Endothelial cell of umbilical vein (primary cell): ENCODE results near the gene TSEN54. TPM values are rescaled to one million over a fixed set of nuclear protein-coding genes. Genes with fewer than 3 reads are reported as not detected.

Source experiments
- BruUV-seq: library from RNA; stranded (reverse); fragments of 400-500 nt; replicated peaks from 2 replicates; lab custom pipeline; 2021; lab: Mats Ljungman, UMichigan
- CTCF ChIA-PET: fragments of 300-600, 350-600 bp; sonication (Branson Sonifier 250); formaldehyde crosslinking; loops from one replicate; lab custom pipeline; 2021; ENCODE audit warnings: antibody characterized with exemption, inconsistent platforms; lab: Charles Lee
- POLR2A ChIA-PET: fragments of 300-600, 350-600 bp; sonication (Branson Sonifier 250); formaldehyde crosslinking; loops from one replicate; lab custom pipeline; 2021; ENCODE audit warnings: antibody characterized with exemption, inconsistent platforms; lab: Charles Lee
- DNase-seq: peaks from one replicate; pipeline ENCODE4 v3.0.0-alpha.2; 2011; ENCODE audit warnings: low read depth, low spot score
- FAIRE-seq: peaks from 2 replicates; lab custom pipeline; 2011; peaks lifted over from hg19 to GRCh38; lab: Jason Lieb, UNC
- H2AFZ ChIP-seq: 2 replicates; pipeline ENCODE4 v1.6.0; 2012; ENCODE audit warnings: low read depth, low read length, control low read depth, inconsistent platforms
- H3K27ac ChIP-seq: 2 replicates; pipeline ENCODE4 v1.5.1; 2011; ENCODE audit warnings: low read depth, mild to moderate bottlenecking, control low read depth, low read length, moderate library complexity; ENCODE audit not compliant: insufficient read depth
- H3K27me3 ChIP-seq, 2 experiments: 2 replicates each; pipeline versions ENCODE4 v1.6.0 to v1.6.1; 2011; ENCODE audit warnings: low read length in 2 of 2, mixed read lengths in 1 of 2; ENCODE audit not compliant: control insufficient read depth in 2 of 2, insufficient read depth in 2 of 2
- H3K36me3 ChIP-seq, 2 experiments: 2 replicates in 1 of 2; 3 replicates in 1 of 2; pipeline ENCODE4 v1.5.1; 2011; ENCODE audit warnings: low read length in 2 of 2, mild to moderate bottlenecking in 1 of 2, moderate library complexity in 1 of 2; ENCODE audit not compliant: control insufficient read depth in 2 of 2, insufficient read depth in 2 of 2; ENCODE audit errors: extremely low read depth in 1 of 2
- H3K4me1 ChIP-seq: 3 replicates; pipeline ENCODE4 v1.5.1; 2011; ENCODE audit warnings: mild to moderate bottlenecking, low read length; ENCODE audit not compliant: control insufficient read depth, insufficient read depth; ENCODE audit errors: extremely low read depth
- H3K4me2 ChIP-seq: 2 replicates; pipeline ENCODE4 v1.6.1; 2011; ENCODE audit warnings: low read length, control low read depth, mixed read lengths; ENCODE audit not compliant: insufficient read depth
- H3K4me3 ChIP-seq, 3 experiments: fragments of 200-600 bp in 1 of 3; sonication (generic), shearing (Covaris generic) in 1 of 3; replicated peaks in 1 of 3; 2 replicates each; pipeline ENCODE4 v1.5.1; 2011 to 2016; ENCODE audit warnings: control low read depth in 3 of 3, low read length in 3 of 3, mild to moderate bottlenecking in 2 of 3, inconsistent platforms in 1 of 3, low read depth in 1 of 3, moderate library complexity in 1 of 3; ENCODE audit not compliant: insufficient read depth in 1 of 3
- H3K79me2 ChIP-seq: 2 replicates; pipeline ENCODE4 v1.6.0; 2012; ENCODE audit warnings: low read length, inconsistent platforms; ENCODE audit not compliant: control insufficient read depth, insufficient read depth
- H3K9ac ChIP-seq: replicated peaks from 2 replicates; pipeline ENCODE3; 2011; ENCODE audit warnings: low read length, control low read depth; ENCODE audit not compliant: insufficient read depth; ENCODE audit errors: extremely low read depth
- H3K9me1 ChIP-seq: replicated peaks from 3 replicates; pipeline ENCODE4 v1.6.0; 2011; ENCODE audit warnings: mild to moderate bottlenecking, low read length; ENCODE audit not compliant: control insufficient read depth, insufficient read depth; ENCODE audit errors: extremely low read depth
- H3K9me3 ChIP-seq: replicated peaks from 2 replicates; pipeline ENCODE4 v1.5.1; 2012; ENCODE audit warnings: low read length, inconsistent platforms; ENCODE audit not compliant: control insufficient read depth, insufficient read depth
- H4K20me1 ChIP-seq: replicated peaks from 2 replicates; pipeline ENCODE3; 2011; ENCODE audit warnings: mild to moderate bottlenecking, low read length; ENCODE audit not compliant: control insufficient read depth, insufficient read depth; ENCODE audit errors: extremely low read depth
- CTCF ChIP-seq, 2 donors: IDR thresholded peaks; 1 replicate in 1 of 2; 2 replicates in 1 of 2; pipeline ENCODE4 v1.5.1; 2011; ENCODE audit warnings: low read length in 2 of 2, mild to moderate bottlenecking in 2 of 2, moderate library complexity in 2 of 2, control low read depth in 1 of 2, inconsistent platforms in 1 of 2, low read depth in 1 of 2; ENCODE audit not compliant: insufficient read depth in 1 of 2; ENCODE audit errors: extremely low read depth in 1 of 2
- EZH2 ChIP-seq: IDR thresholded peaks from 2 replicates; pipeline ENCODE4 v1.6.1; 2012; ENCODE audit warnings: borderline replicate concordance, low read depth, mild to moderate bottlenecking, moderate library complexity, low read length, inconsistent platforms; ENCODE audit not compliant: severe bottlenecking
- FOS ChIP-seq: IDR thresholded peaks from 2 replicates; pipeline ENCODE4 v1.6.1; 2011; ENCODE audit warnings: mild to moderate bottlenecking, low read length, moderate library complexity, borderline replicate concordance; ENCODE audit not compliant: insufficient read depth
- GATA2 ChIP-seq: IDR thresholded peaks from 2 replicates; pipeline ENCODE4 v1.7.0; 2011; ENCODE audit warnings: low read depth, mild to moderate bottlenecking, moderate library complexity, mixed read lengths, low read length; ENCODE audit not compliant: insufficient read length, insufficient read depth
- JUN ChIP-seq: IDR thresholded peaks from 2 replicates; pipeline ENCODE4 v1.6.1; 2011; ENCODE audit warnings: borderline replicate concordance, low read depth; ENCODE audit not compliant: insufficient read length, insufficient read depth
- MAX ChIP-seq: IDR thresholded peaks from 2 replicates; pipeline ENCODE4 v1.6.1; 2011; ENCODE audit not compliant: insufficient read depth, insufficient read length
- MYC ChIP-seq: IDR thresholded peaks from one replicate; pipeline ENCODE4 v1.6.1; 2011; ENCODE audit warnings: mild to moderate bottlenecking, low read depth, low read length
- POLR2A ChIP-seq: IDR thresholded peaks from 2 replicates; pipeline ENCODE4 v1.6.1; 2012; ENCODE audit warnings: low read depth, mild to moderate bottlenecking, control low read depth, low read length
- POLR2AphosphoS5 ChIP-seq: IDR thresholded peaks from 2 replicates; pipeline ENCODE4 v1.6.1; 2012; ENCODE audit warnings: low read depth, mild to moderate bottlenecking, control low read depth, low read length, moderate library complexity; ENCODE audit not compliant: insufficient read depth
- dilution Hi-C: fragments of 300-500 bp; cut with MboI; formaldehyde crosslinking; loops from one replicate; pipeline ENCODE4 v1.15.0; 2019; ENCODE audit warnings: low sequenced_read_pairs; ENCODE audit not compliant: extremely low pct_ligation_motif_present
- intact Hi-C: fragments of 100-400 bp; cut with micrococcal nuclease; formaldehyde crosslinking; loops from one replicate; pipeline ENCODE4 v1.10.0; 2022
- polyA plus RNA-seq, 4 experiments: library from polyadenylated mRNA; depleted of rRNA in 3 of 4; stranded (reverse) in 3 of 4; unstranded in 1 of 4; fragments of >200 nt; gene quantifications; 2 replicates each; pipeline versions ENCODE4 v1.2.1 to v1.2.3, GENCODE V29; 2011 to 2012; ENCODE audit warnings: missing spikeins in 1 of 4
- total RNA-seq: library from RNA; stranded (reverse); gene quantifications from 2 replicates; pipeline ENCODE4 v1.2.3, GENCODE V29; 2021

The TSEN54 gene
- total and polyA plus RNA-seq, 2 donors (not counting 3 experiments of a cell fraction or from before 2014, with no cell fraction given) = 22.3 to 26.3 TPM

GRCh38 chr17:75552425-75553294 lies 36.3 kb downstream of the TSEN54 start:
- no peak overlapping the region for H3K27ac ChIP-seq
- no peaks in the 10 kb centered on the region for H3K9me3 ChIP-seq
- dilution Hi-C loops (no loop called here), intact Hi-C loops (no loop called here)
- POLR2A ChIA-PET = no interaction called here
- FAIRE-seq (no peak), DNase-seq (no peak)
- H2AFZ ChIP-seq = no peak overlapping the region
- TF ChIP-seq FOS (no peak), GATA2 (no peak), MYC (no peak), CTCF (IDR thresholded peaks at IDR 0.05; ENCODE audit: extremely low read depth in 1 of 2, insufficient read depth in 1 of 2, low read depth in 1 of 2, low read length in 2 of 2) (no peak), JUN (no peak), POLR2A (no peak), MAX (no peak), POLR2AphosphoS5 (no peak), EZH2 (no peak)
- H3K79me2 ChIP-seq = no peaks in the 10 kb centered on the region
- no peaks in the 10 kb centered on the region for H3K27me3 ChIP-seq
- H3K36me3 ChIP-seq = no peaks in the 10 kb centered on the region
- no peak overlapping the region for H3K4me3 ChIP-seq
- CTCF ChIA-PET = interaction anchor here (0.8 to 1.6 kb wide), 4 partner anchors 18 to 121 kb away, joined by 3 to 7 read pairs (median 3); partner anchors contain the start of gene SMIM5
- no peaks in the 10 kb centered on the region for H3K9me1 ChIP-seq
- no peak overlapping the region for H3K9ac ChIP-seq
- H3K4me2 ChIP-seq = no peak overlapping the region
- H3K4me1 ChIP-seq = no peaks in the 10 kb centered on the region
- BruUV-seq = no TSS peak
- no peaks in the 10 kb centered on the region for H4K20me1 ChIP-seq
